GM10266 (cell line): Measurements from ENCODE around the gene STK10.
A peak's percentile ranks its signal among the peaks of the same experiment; 100 is the strongest.
"Not testable (repeated sequence)": the region's sequence is repeated elsewhere in the genome, so short reads cannot be mapped to it uniquely, and the experiment has no call there.

ENCODE experiments used
- DNase-seq: peaks from one replicate; pipeline ENCODE4 v3.0.0; 2012; ENCODE audit errors: extremely low spot score
- CTCF ChIP-seq: IDR thresholded peaks from 2 replicates; pipeline ENCODE4 v1.5.1; 2012; ENCODE audit warnings: mild to moderate bottlenecking, low read depth; ENCODE audit not compliant: control insufficient read depth, insufficient read depth; ENCODE audit errors: missing control alignments

Gene STK10

DNA sequence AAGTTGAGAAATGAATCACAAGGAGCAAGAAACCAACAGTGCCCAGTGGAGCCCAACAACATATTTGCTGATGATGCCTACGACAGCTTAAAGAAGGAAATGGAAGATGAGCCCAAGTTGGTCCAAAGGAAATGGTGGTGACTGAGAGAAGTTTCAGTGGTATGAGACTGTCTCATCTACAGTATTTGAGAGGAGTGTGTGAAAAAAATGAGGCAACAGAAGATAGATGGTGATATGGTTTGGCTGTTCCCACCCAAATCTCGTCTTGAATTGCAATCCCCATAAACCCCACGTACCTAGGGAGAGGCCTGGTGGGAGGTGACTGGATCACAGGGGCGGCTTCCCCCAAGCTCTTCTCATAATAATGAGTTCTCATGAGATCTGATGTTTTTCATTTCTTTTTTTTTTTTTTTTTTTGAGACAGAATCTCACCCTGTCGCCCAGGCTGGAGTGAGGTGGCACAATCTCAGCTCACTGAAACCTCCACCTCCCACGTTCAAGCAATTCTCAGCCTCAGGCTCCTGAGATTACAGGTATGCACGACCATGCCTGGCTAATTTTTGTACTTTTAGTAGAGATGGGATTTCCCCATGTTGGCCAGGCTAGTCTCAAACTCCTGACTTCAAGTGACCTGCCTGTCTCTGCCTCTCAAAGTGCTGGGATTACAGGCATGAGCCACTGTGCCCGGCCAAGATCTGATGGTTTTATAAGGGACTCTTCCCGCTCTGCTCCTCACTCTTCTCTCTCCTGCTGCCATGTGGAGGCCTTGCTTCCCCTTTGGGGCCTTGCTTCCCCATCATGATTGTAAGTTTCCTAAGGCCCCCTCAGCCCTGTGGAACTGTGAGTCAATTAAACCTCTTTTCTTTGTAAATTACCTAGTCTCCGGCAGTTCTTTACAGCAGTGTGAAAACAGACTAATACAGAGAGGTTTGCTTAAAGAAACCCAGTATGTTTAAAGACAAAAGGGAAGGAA lies 36.2 kb upstream of the STK10 start:
- TF ChIP-seq CTCF: no peak
- peak; percentile 46 for DNase-seq

- no peak for TF ChIP-seq CTCF
- no peak for DNase-seq
These were observed 31.3 kb upstream of the STK10 start for GRCh38 chr5:172219296-172219695.

- no peak for TF ChIP-seq CTCF
- DNase-seq: no peak
These were observed 28.3 kb upstream of the STK10 start for GRCh38 chr5:172216345-172216744.

GRCh38 chr5:172213126-172213525 lies 25.1 kb upstream of the STK10 start:
- no peak for DNase-seq
- TF ChIP-seq CTCF: no peak

- no peak for DNase-seq
- no peak for TF ChIP-seq CTCF
These were observed 23.7 kb upstream of the STK10 start for GRCh38 chr5:172211676-172212075.

- no peak for TF ChIP-seq CTCF
- DNase-seq: no peak
These were observed 21.7 kb upstream of the STK10 start for GRCh38 chr5:172209714-172210113.

GRCh38 chr5:172207511-172207910 lies 19.5 kb upstream of the STK10 start:
- DNase-seq: no peak
- no peak for TF ChIP-seq CTCF

- DNase-seq: not testable (repeated sequence)
These were observed 18.0 kb upstream of the STK10 start for GRCh38 chr5:172205984-172206383.
